Activated T-helper 1 cell treated with anti-CD3 and anti-CD28 coated beads, Interleukin-12 subunit alpha, Interleukin-12 subunit beta, Interleukin-2, Interleukin-4 antibody, amounts not matched to agents 30 ng/mL and 10 ng/mL and 1 ng/mL, durations not matched to agents 14 hours and 24 hours and 36 hours (primary cell): Measurements from ENCODE around the gene IL1RAP. TPM values are rescaled to one million over a fixed set of nuclear protein-coding genes. Genes with fewer than 3 reads are reported as not detected.

Experiments
- DNase-seq: peaks from one replicate; pipeline ENCODE4 v3.0.0; 2021; ENCODE audit warnings: low spot score
- H3K27ac Mint-ChIP-seq: one replicate; pipeline ENCODE4 v1.8.0; 2021; ENCODE audit warnings: mild to moderate bottlenecking, mixed read lengths
- H3K27me3 Mint-ChIP-seq: one replicate; pipeline ENCODE4 v1.8.0; 2022; ENCODE audit warnings: mild to moderate bottlenecking, moderate library complexity, mixed read lengths; ENCODE audit not compliant: insufficient read depth
- H3K36me3 Mint-ChIP-seq: one replicate; pipeline ENCODE4 v1.8.0; 2021; ENCODE audit warnings: low read depth, mixed read lengths
- H3K4me1 Mint-ChIP-seq: one replicate; pipeline ENCODE4 v1.8.0; 2021; ENCODE audit warnings: low read depth, mixed read lengths
- H3K4me3 Mint-ChIP-seq: one replicate; pipeline ENCODE4 v1.8.0; 2021; ENCODE audit warnings: mild to moderate bottlenecking, moderate library complexity, mixed read lengths
- H3K9me3 Mint-ChIP-seq: one replicate; pipeline ENCODE4 v1.8.0; 2021; ENCODE audit warnings: mixed read lengths
- intact Hi-C: fragments of 100-400 bp; cut with micrococcal nuclease; formaldehyde crosslinking; loops from one replicate; pipeline ENCODE4 v1.15.1; 2024
- total RNA-seq: library from RNA; stranded (reverse); gene quantifications from 2 replicates; pipeline ENCODE4 v1.2.3, GENCODE V29; 2022

The IL1RAP gene
- total RNA-seq, 1 donor from 2014 or later, result 26.4 TPM

- Mint-ChIP-seq H3K36me3 (peaks cover 19% of the 10 kb centered on the region), H3K27me3 (no peaks in the 10 kb centered on the region), H3K9me3 (no peaks in the 10 kb centered on the region), H3K4me3 (no peak overlapping the region), H3K27ac (no peak overlapping the region), H3K4me1 (peaks cover 13% of the 10 kb centered on the region)
- intact Hi-C loops, result no loop called here
- DNase-seq, result no peak
These were observed 117.4 kb downstream of the IL1RAP start for GRCh38 chr3:190631295-190631694.

GRCh38 chr3:190641564-190641963 lies 127.7 kb downstream of the IL1RAP start:
- no peak overlapping the region for H3K4me3 Mint-ChIP-seq
- H3K4me1 Mint-ChIP-seq, result no peaks in the 10 kb centered on the region
- peaks cover 21% of the 10 kb centered on the region for H3K36me3 Mint-ChIP-seq
- no peaks in the 10 kb centered on the region for H3K27me3 Mint-ChIP-seq
- no peak overlapping the region for H3K27ac Mint-ChIP-seq
- H3K9me3 Mint-ChIP-seq, result no peaks in the 10 kb centered on the region
- no peak for DNase-seq
- intact Hi-C loops, result no loop called here

- H3K4me1 Mint-ChIP-seq, result no peaks in the 10 kb centered on the region
- no peak overlapping the region for H3K4me3 Mint-ChIP-seq
- H3K27me3 Mint-ChIP-seq, result no peaks in the 10 kb centered on the region
- no peaks in the 10 kb centered on the region for H3K9me3 Mint-ChIP-seq
- DNase-seq, result no peak
- H3K36me3 Mint-ChIP-seq, result peaks cover 22% of the 10 kb centered on the region
- intact Hi-C loops, result no loop called here
- no peak overlapping the region for H3K27ac Mint-ChIP-seq
These were observed 128.1 kb downstream of the IL1RAP start for GRCh38 chr3:190642016-190642415.

GRCh38 chr3:190644035-190644434 lies 130.2 kb downstream of the IL1RAP start:
- intact Hi-C loops, result no loop called here
- H3K36me3 Mint-ChIP-seq, result peaks cover 30% of the 10 kb centered on the region
- H3K4me1 Mint-ChIP-seq, result no peaks in the 10 kb centered on the region
- H3K27ac Mint-ChIP-seq, result no peak overlapping the region
- no peaks in the 10 kb centered on the region for H3K9me3 Mint-ChIP-seq
- no peak for DNase-seq
- H3K4me3 Mint-ChIP-seq, result no peak overlapping the region
- H3K27me3 Mint-ChIP-seq, result no peaks in the 10 kb centered on the region

GRCh38 chr3:190644766-190645165 lies 130.9 kb downstream of the IL1RAP start:
- no peak for DNase-seq
- no peaks in the 10 kb centered on the region for H3K4me1 Mint-ChIP-seq
- no peak overlapping the region for H3K4me3 Mint-ChIP-seq
- H3K27me3 Mint-ChIP-seq, result no peaks in the 10 kb centered on the region
- H3K9me3 Mint-ChIP-seq, result no peaks in the 10 kb centered on the region
- intact Hi-C loops, result no loop called here
- peaks cover 33% of the 10 kb centered on the region for H3K36me3 Mint-ChIP-seq
- H3K27ac Mint-ChIP-seq, result no peak overlapping the region

GRCh38 chr3:190645932-190646460 lies 132.1 kb downstream of the IL1RAP start:
- Mint-ChIP-seq H3K36me3 (peaks cover 26% of the 10 kb centered on the region), H3K27me3 (no peaks in the 10 kb centered on the region), H3K27ac (no peak overlapping the region), H3K4me1 (no peaks in the 10 kb centered on the region), H3K4me3 (no peak overlapping the region), H3K9me3 (no peaks in the 10 kb centered on the region)
- intact Hi-C loops, result no loop called here
- DNase-seq, result no peak

- H3K27me3 Mint-ChIP-seq, result no peaks in the 10 kb centered on the region
- peaks cover 28% of the 10 kb centered on the region for H3K36me3 Mint-ChIP-seq
- no peak for DNase-seq
- H3K27ac Mint-ChIP-seq, result no peak overlapping the region
- intact Hi-C loops, result no loop called here
- H3K4me3 Mint-ChIP-seq, result no peak overlapping the region
- no peaks in the 10 kb centered on the region for H3K9me3 Mint-ChIP-seq
- no peaks in the 10 kb centered on the region for H3K4me1 Mint-ChIP-seq
These were observed 133.1 kb downstream of the IL1RAP start for GRCh38 chr3:190646996-190647395.

GRCh38 chr3:190655933-190656332 lies 142.0 kb downstream of the IL1RAP start:
- Mint-ChIP-seq H3K4me1 (no peaks in the 10 kb centered on the region), H3K27me3 (peaks cover 11% of the 10 kb centered on the region), H3K4me3 (no peak overlapping the region), H3K27ac (no peak overlapping the region), H3K9me3 (peaks cover 5% of the 10 kb centered on the region), H3K36me3 (peaks cover 2% of the 10 kb centered on the region)
- intact Hi-C loops, result no loop called here
- DNase-seq, result no peak

GRCh38 chr3:190658106-190658505 lies 144.2 kb downstream of the IL1RAP start:
- no peak for DNase-seq
- Mint-ChIP-seq H3K4me3 (no peak overlapping the region), H3K4me1 (no peaks in the 10 kb centered on the region), H3K9me3 (peaks cover 5% of the 10 kb centered on the region), H3K27me3 (peaks cover 11% of the 10 kb centered on the region), H3K27ac (no peak overlapping the region), H3K36me3 (no peaks in the 10 kb centered on the region)
- intact Hi-C loops, result no loop called here

GRCh38 chr3:190666821-190667220 lies 152.9 kb downstream of the IL1RAP start:
- intact Hi-C loops, result no loop called here
- no peaks in the 10 kb centered on the region for H3K9me3 Mint-ChIP-seq
- no peaks in the 10 kb centered on the region for H3K36me3 Mint-ChIP-seq
- peaks cover 6% of the 10 kb centered on the region for H3K27me3 Mint-ChIP-seq
- no peaks in the 10 kb centered on the region for H3K4me1 Mint-ChIP-seq
- no peak overlapping the region for H3K4me3 Mint-ChIP-seq
- DNase-seq, result no peak
- H3K27ac Mint-ChIP-seq, result no peak overlapping the region

- intact Hi-C loops, result no loop called here
- Mint-ChIP-seq H3K36me3 (no peaks in the 10 kb centered on the region), H3K9me3 (no peaks in the 10 kb centered on the region), H3K4me3 (no peak overlapping the region), H3K4me1 (no peaks in the 10 kb centered on the region), H3K27me3 (peaks cover 5% of the 10 kb centered on the region), H3K27ac (no peak overlapping the region)
- no peak for DNase-seq
These were observed 157.8 kb downstream of the IL1RAP start for GRCh38 chr3:190671658-190672057.

GRCh38 chr3:190673148-190673547 lies 159.3 kb downstream of the IL1RAP start:
- Mint-ChIP-seq H3K27me3 (peaks cover 5% of the 10 kb centered on the region), H3K36me3 (no peaks in the 10 kb centered on the region), H3K4me3 (no peak overlapping the region), H3K9me3 (peaks cover under 1% of the 10 kb centered on the region), H3K4me1 (no peaks in the 10 kb centered on the region), H3K27ac (no peak overlapping the region)
- intact Hi-C loops, result no loop called here
- no peak for DNase-seq

- H3K27me3 Mint-ChIP-seq, result peaks cover 5% of the 10 kb centered on the region
These were observed 162.6 kb downstream of the IL1RAP start for GRCh38 chr3:190676481-190676880.

GRCh38 chr3:190677001-190677400 lies 163.1 kb downstream of the IL1RAP start:
- Mint-ChIP-seq H3K27ac (no peak overlapping the region), H3K36me3 (no peaks in the 10 kb centered on the region), H3K4me3 (no peak overlapping the region), H3K9me3 (peaks cover 3% of the 10 kb centered on the region), H3K27me3 (peaks cover 5% of the 10 kb centered on the region), H3K4me1 (no peaks in the 10 kb centered on the region)
- intact Hi-C loops, result no loop called here
- no peak for DNase-seq

More at GRCh38 chr3:190676481-190676880, 162.6 kb downstream of the IL1RAP start:
- Mint-ChIP-seq H3K4me1 (no peaks in the 10 kb centered on the region), H3K36me3 (no peaks in the 10 kb centered on the region), H3K9me3 (peaks cover 3% of the 10 kb centered on the region), H3K4me3 (no peak overlapping the region), H3K27ac (no peak overlapping the region)
- intact Hi-C loops, result no loop called here
- no peak for DNase-seq
